HepG2 (cell line): ENCODE measurements around the gene IGF2BP3. TPM values are rescaled to one million over a fixed set of nuclear protein-coding genes. Genes with fewer than 3 reads are reported as not detected.

Source experiments
- ATAC-seq: fragments of 200-7000 bp; cut with Tn5 transposase; 3 replicates; pipeline ENCODE4 v1.9.1; 2020; ENCODE audit warnings: mild to moderate bottlenecking, moderate library complexity
- BruUV-seq: library from RNA; stranded (reverse); fragments of 400-500 nt; replicated peaks from 2 replicates; lab custom pipeline; 2021; lab: Mats Ljungman, UMichigan
- CTCF ChIA-PET: fragments of 300-600 bp; formaldehyde crosslinking; extraction: SDS; loops from one replicate; lab custom pipeline; 2021; ENCODE audit warnings: low total read pairs, inconsistent platforms, low intra/inter-chr PET ratio; lab: Yijun Ruan, JAX
- POLR2A ChIA-PET: fragments of 350-600 bp; sonication (Branson Sonifier 250); formaldehyde crosslinking; loops from one replicate; lab custom pipeline; 2020; ENCODE audit warnings: antibody characterized with exemption, inconsistent platforms; lab: Yijun Ruan, JAX
- DNase-seq: peaks from one replicate; pipeline ENCODE4 v3.0.0-alpha.2; 2015; ENCODE audit warnings: low spot score
- FAIRE-seq: peaks from 3 replicates; lab custom pipeline; 2011; peaks lifted over from hg19 to GRCh38; lab: Jason Lieb, UNC
- H2AFZ ChIP-seq: one replicate; pipeline ENCODE4 v1.6.1; 2011; ENCODE audit warnings: low read length, inconsistent platforms
- H3K27ac ChIP-seq: fragments of 300-600 bp; 3 replicates; pipeline ENCODE4 v1.8.0; 2011; ENCODE audit warnings: mixed run types, mild to moderate bottlenecking, mixed read lengths, low read length, inconsistent platforms; ENCODE audit not compliant: insufficient read depth; ENCODE audit errors: extremely low read length
- H3K27me3 ChIP-seq, 2 experiments: fragments of 200-600 bp in 1 of 2; 2 replicates in 1 of 2; 3 replicates in 1 of 2; pipeline versions ENCODE4 v1.6.0 to v1.8.0; 2011; ENCODE audit warnings: low read length in 2 of 2, mild to moderate bottlenecking in 2 of 2, moderate library complexity in 2 of 2, inconsistent platforms in 1 of 2; ENCODE audit not compliant: insufficient read depth in 2 of 2, control insufficient read depth in 1 of 2
- H3K36me3 ChIP-seq, 2 experiments: fragments of 200-600 bp in 1 of 2; replicated peaks in 1 of 2; 2 replicates in 1 of 2; 3 replicates in 1 of 2; pipeline versions ENCODE4 v1.5.1 to v1.8.0; 2011; ENCODE audit warnings: low read length in 2 of 2, inconsistent platforms in 1 of 2; ENCODE audit not compliant: insufficient read depth in 2 of 2, control insufficient read depth in 1 of 2
- H3K4me1 ChIP-seq: 2 replicates; pipeline ENCODE4 v1.5.1; 2012; ENCODE audit warnings: low read length, inconsistent platforms; ENCODE audit not compliant: insufficient read depth
- H3K4me2 ChIP-seq: 2 replicates; pipeline ENCODE4 v1.6.0; 2011; ENCODE audit warnings: low read depth, low read length, inconsistent platforms
- H3K4me3 ChIP-seq, 3 experiments: fragments of 200-600 bp in 1 of 3; sonication (generic), shearing (Covaris generic) in 1 of 3; replicated peaks in 1 of 3; 2 replicates each; pipeline ENCODE4 v1.5.1; 2011 to 2016; ENCODE audit warnings: low read length in 3 of 3, inconsistent platforms in 2 of 3, low read depth in 2 of 3, mild to moderate bottlenecking in 2 of 3, control low read depth in 1 of 3, mixed read lengths in 1 of 3; ENCODE audit not compliant: insufficient read depth in 1 of 3
- H3K79me2 ChIP-seq: one replicate; pipeline ENCODE4 v1.6.1; 2011; ENCODE audit warnings: low read length, inconsistent platforms; ENCODE audit not compliant: insufficient read depth
- H3K9ac ChIP-seq: 2 replicates; pipeline ENCODE4 v1.6.0; 2011; ENCODE audit warnings: mild to moderate bottlenecking, low read depth, low read length, inconsistent platforms; ENCODE audit not compliant: insufficient read depth
- H3K9me3 ChIP-seq: 2 replicates; pipeline ENCODE4 v1.5.1; 2012; ENCODE audit warnings: mild to moderate bottlenecking, low read length
- H4K20me1 ChIP-seq: 2 replicates; pipeline ENCODE4 v1.6.0; 2011; ENCODE audit warnings: inconsistent platforms, mild to moderate bottlenecking, low read length, moderate library complexity; ENCODE audit not compliant: insufficient read depth
- GMEB1 ChIP-seq: sonication (generic); formaldehyde crosslinking; IDR thresholded peaks from 2 replicates; pipeline ENCODE4 v1.5.1; 2020; ENCODE audit warnings: missing genetic modification reagents, mild to moderate bottlenecking, borderline replicate concordance
- ZNF7 ChIP-seq: IDR thresholded peaks from 2 replicates; pipeline ENCODE4 v1.6.1; 2016; ENCODE audit warnings: missing biosample characterization, missing genetic modification reagents
- ZNF879 ChIP-seq: sonication (generic); formaldehyde crosslinking; IDR thresholded peaks from 2 replicates; pipeline ENCODE4 v1.8.1; 2023; ENCODE audit warnings: missing genetic modification reagents
- WGBS: methylation state at CpG from one replicate; pipeline ENCODE4 v1.1.6; 2017; ENCODE audit warnings: low lambda C conversion rate; 5-methylcytosine and 5-hydroxymethylcytosine counted together
- in situ Hi-C: cut with HindIII; loops from 2 replicates; pipeline ENCODE4 v1.10.0; 2017; ENCODE audit warnings: low pct_unique_long_range_greater_than_20kb; ENCODE audit not compliant: extremely low pct_ligation_motif_present
- intact Hi-C: fragments of 100-400 bp; cut with micrococcal nuclease; formaldehyde crosslinking; loops from one replicate; pipeline ENCODE4 v1.10.0; 2022; ENCODE audit not compliant: unreplicated experiment
- polyA plus RNA-seq, 8 experiments: library from polyadenylated mRNA; depleted of rRNA in 3 of 8; stranded (reverse) in 7 of 8; unstranded in 1 of 8; fragments of >200 nt; fragmentation: Illumina TruSeq in 4 of 8; extraction: Trizol in 4 of 8; gene quantifications; 2 replicates each; pipeline versions ENCODE4 v1.2.1 to v1.2.3, GENCODE V29; 2011 to 2016; ENCODE audit warnings: low read depth in 4 of 8, missing spikeins in 1 of 8, mixed read lengths in 1 of 8; ENCODE audit not compliant: insufficient read depth in 1 of 8
- total RNA-seq, 5 experiments: library from RNA; depleted of rRNA; stranded (reverse); fragments of >200 nt; fragmentation: Illumina TruSeq; extraction: Trizol; gene quantifications; 2 replicates each; pipeline ENCODE4 v1.2.3, GENCODE V29; 2016; ENCODE audit warnings: low read depth in 1 of 5
- TF ChIP-seq, protein P1 (sequence below): sonication (generic); formaldehyde crosslinking; IDR thresholded peaks from 2 replicates; pipeline ENCODE4 v1.5.1; 2020; ENCODE audit warnings: mild to moderate bottlenecking, missing genetic modification reagents, moderate library complexity

Gene IGF2BP3
- total and polyA plus RNA-seq, 2 of the 13 experiments (the other 11 are each of a cell fraction or from before 2014, with no cell fraction given), result 37.7 to 39.5 TPM

DNA sequence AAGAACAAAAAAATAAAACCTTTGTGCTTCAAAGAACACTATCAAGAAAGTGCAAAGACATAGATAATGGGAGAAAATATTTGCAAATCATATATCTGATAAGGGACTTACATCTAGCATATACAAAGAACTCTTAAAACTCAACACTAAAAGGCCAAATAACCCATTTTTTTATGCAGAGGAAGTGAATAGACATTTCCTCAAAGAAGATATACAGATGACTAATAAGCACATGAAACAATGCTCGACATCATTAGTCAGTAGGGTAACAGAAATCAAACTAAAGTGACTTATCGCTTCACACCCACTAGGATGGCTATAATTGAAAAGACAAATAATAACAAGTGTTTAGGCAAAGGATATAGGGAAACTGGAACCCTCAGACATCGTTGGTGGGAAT is 93.2 kb downstream of the IGF2BP3 start:
- Histone ChIP-seq H3K27ac (no peak overlapping the region), H2AFZ (no peak overlapping the region), H4K20me1 (no peaks in the 10 kb centered on the region; the same call in 1 of the 2 replicates), H3K79me2 (peaks cover 59% of the 10 kb centered on the region), H3K4me1 (peaks cover 12% of the 10 kb centered on the region), H3K27me3 (no peaks in the 10 kb centered on the region), H3K4me2 (no peak overlapping the region), H3K9me3 (no peaks in the 10 kb centered on the region), H3K4me3 (no peak overlapping the region), H3K9ac (no peak overlapping the region), H3K36me3 (peaks cover 0 to 40% of the 10 kb centered on the region in 2 experiments; a peak in 3 of 5 replicates)
- in situ Hi-C loops, result no loop called here
- CTCF ChIA-PET, result no interaction called here
- no TSS peak for BruUV-seq
- FAIRE-seq (no peak), ATAC-seq (no peak), DNase-seq (no peak)
- TF ChIP-seq GMEB1 (CRISPR knock-in tag) (no peak), ZNF7 (CRISPR knock-in tag) (no peak), ZNF879 (no peak)
- TF ChIP-seq, protein P1, sequence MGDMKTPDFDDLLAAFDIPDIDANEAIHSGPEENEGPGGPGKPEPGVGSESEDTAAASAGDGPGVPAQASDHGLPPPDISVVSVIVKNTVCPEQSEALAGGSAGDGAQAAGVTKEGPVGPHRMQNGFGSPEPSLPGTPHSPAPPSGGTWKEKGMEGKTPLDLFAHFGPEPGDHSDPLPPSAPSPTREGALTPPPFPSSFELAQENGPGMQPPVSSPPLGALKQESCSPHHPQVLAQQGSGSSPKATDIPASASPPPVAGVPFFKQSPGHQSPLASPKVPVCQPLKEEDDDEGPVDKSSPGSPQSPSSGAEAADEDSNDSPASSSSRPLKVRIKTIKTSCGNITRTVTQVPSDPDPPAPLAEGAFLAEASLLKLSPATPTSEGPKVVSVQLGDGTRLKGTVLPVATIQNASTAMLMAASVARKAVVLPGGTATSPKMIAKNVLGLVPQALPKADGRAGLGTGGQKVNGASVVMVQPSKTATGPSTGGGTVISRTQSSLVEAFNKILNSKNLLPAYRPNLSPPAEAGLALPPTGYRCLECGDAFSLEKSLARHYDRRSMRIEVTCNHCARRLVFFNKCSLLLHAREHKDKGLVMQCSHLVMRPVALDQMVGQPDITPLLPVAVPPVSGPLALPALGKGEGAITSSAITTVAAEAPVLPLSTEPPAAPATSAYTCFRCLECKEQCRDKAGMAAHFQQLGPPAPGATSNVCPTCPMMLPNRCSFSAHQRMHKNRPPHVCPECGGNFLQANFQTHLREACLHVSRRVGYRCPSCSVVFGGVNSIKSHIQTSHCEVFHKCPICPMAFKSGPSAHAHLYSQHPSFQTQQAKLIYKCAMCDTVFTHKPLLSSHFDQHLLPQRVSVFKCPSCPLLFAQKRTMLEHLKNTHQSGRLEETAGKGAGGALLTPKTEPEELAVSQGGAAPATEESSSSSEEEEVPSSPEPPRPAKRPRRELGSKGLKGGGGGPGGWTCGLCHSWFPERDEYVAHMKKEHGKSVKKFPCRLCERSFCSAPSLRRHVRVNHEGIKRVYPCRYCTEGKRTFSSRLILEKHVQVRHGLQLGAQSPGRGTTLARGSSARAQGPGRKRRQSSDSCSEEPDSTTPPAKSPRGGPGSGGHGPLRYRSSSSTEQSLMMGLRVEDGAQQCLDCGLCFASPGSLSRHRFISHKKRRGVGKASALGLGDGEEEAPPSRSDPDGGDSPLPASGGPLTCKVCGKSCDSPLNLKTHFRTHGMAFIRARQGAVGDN (CRISPR knock-in tag), result no peak
- intact Hi-C loops, result no loop called here
- WGBS, result 94% methylated on average over 3 of the region's 3 CpGs
- POLR2A ChIA-PET, result no interaction called here
